ENCODE results near the gene BEAN1. TPM values are rescaled to one million over a fixed set of nuclear protein-coding genes. Genes with fewer than 3 reads are reported as not detected.
A peak's percentile ranks its signal among the peaks of the same experiment; 100 is the strongest.

Gene BEAN1
- total RNA-seq, 1 experiment from 2014 or later: 0.24 TPM

DNA sequence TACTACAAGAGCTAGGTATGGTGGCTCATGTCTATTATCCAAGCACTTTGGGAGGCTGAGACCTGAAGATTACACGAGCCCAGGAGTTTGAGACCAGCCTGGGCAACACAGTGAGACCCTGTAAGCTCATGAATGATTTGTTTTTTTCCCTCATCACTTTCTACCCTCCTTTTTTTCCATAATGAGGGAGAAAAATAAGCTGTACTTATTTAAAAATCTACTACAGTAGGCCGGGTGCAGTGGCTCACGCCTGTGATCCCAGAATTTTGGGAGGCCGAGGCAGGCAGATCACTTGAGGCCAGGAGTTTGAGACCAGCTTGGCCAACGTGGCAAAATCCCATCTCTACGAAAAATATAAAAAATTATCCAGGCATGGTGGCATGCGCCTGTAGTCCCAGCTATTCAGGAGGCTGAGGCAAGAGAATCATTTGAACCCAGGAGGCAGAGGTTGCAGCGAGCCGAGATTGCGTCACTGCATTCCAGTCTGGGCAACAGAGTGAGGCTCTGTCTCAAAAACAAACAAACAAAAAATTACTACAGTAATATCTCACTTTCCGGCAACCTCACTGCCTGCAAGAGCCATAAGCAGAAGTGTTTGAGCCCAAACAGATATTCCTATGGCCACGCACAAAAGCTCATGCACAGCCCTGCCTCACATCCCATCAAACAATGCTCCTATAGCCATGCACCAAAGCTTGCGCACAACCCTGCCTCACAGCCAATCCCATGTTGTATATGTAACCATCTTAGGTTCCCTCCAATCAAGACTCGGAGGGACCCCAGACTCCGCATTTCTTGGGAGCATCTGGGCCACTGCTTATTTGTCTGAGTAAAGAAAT, 85.4 kb downstream of the BEAN1 start:
- Histone ChIP-seq H2BK15ac (ENCODE audit: low read depth, low read length) (no peak overlapping the region), H3K4ac (ENCODE audit: low read depth, low read length) (no peak overlapping the region), H3K14ac (ENCODE audit: insufficient read depth, low read length) (0 out of 2 replicates have a peak overlapping the region, but pooled peaks have one; percentile 26), H3K9me3 (ENCODE audit: control insufficient read depth, low read depth, low read length) (no peaks in the 10 kb centered on the region), H4K91ac (ENCODE audit: insufficient read length, low read depth, low read length) (no peak overlapping the region), H3K56ac (ENCODE audit: insufficient read length, low read depth, low read length) (no peak overlapping the region), H3T11ph (ENCODE audit: low read length) (no peak overlapping the region), H3K18ac (ENCODE audit: insufficient read length, low read depth, low read length) (no peak overlapping the region), H4K20me1 (ENCODE audit: control insufficient read depth, insufficient read depth, insufficient read length) (no peaks in the 10 kb centered on the region), H2BK12ac (ENCODE audit: insufficient read length, low read depth, low read length) (no peak overlapping the region), H2AK5ac (ENCODE audit: insufficient read length, low read length) (no peak overlapping the region), H3K79me2 (ENCODE audit: insufficient read depth, low read length) (no peaks in the 10 kb centered on the region), H3K27me3 (ENCODE audit: insufficient read depth, low read length) (no peaks in the 10 kb centered on the region), H4K8ac (replicated peaks; ENCODE audit: insufficient read length, low read depth, low read length) (no peak overlapping the region), H3K23ac (ENCODE audit: insufficient read length, low read depth, low read length) (no peak overlapping the region), H2AFZ (ENCODE audit: low read length) (no peak overlapping the region), H3K9ac (ENCODE audit: extremely low read depth, insufficient read length, low read length) (no peak overlapping the region), H3K79me1 (ENCODE audit: insufficient read depth, low read depth, low read length, poor library complexity, severe bottlenecking) (no peaks in the 10 kb centered on the region), H3K4me1 (ENCODE audit: insufficient read depth, low read length) (peaks cover 4% of the 10 kb centered on the region; the same call in 1 of the 2 replicates), H2BK5ac (ENCODE audit: insufficient read length, low read length) (no peak overlapping the region), H3K4me2 (ENCODE audit: insufficient read depth, insufficient read length, low read length) (no peak overlapping the region), H2BK120ac (ENCODE audit: low read depth, low read length, poor library complexity, severe bottlenecking) (no peak overlapping the region), H3K27ac (ENCODE audit: insufficient read length, low read depth, low read length) (no peak overlapping the region), H4K5ac (ENCODE audit: insufficient read length, low read depth, low read length) (no peak overlapping the region), H3K23me2 (ENCODE audit: insufficient read length, low read depth, low read length, poor library complexity, severe bottlenecking) (no peaks in the 10 kb centered on the region), H2BK20ac (ENCODE audit: low read depth, low read length, poor library complexity, severe bottlenecking) (no peak overlapping the region)
- no peak for DNase-seq
- peaks cover 41 to 50% of the 10 kb centered on the region in 2 experiments for H3K4me1 Mint-ChIP-seq
- H3K27me3 Mint-ChIP-seq (ENCODE audit: low read depth): peaks cover 11% of the 10 kb centered on the region
- H3K27ac Mint-ChIP-seq: peak overlapping the region in 1 of 3 experiments; percentile 96; a peak in 2 of 7 replicates
- H3K4me3 Mint-ChIP-seq: 0 out of 5 replicates have a peak overlapping the region, but pooled peaks of 1 of the 2 experiments have one; percentile 27
- H3K9me3 Mint-ChIP-seq: peaks cover 2 to 3% of the 10 kb centered on the region in 2 experiments; a peak in 2 of 5 replicates
- TF ChIP-seq, protein P1, sequence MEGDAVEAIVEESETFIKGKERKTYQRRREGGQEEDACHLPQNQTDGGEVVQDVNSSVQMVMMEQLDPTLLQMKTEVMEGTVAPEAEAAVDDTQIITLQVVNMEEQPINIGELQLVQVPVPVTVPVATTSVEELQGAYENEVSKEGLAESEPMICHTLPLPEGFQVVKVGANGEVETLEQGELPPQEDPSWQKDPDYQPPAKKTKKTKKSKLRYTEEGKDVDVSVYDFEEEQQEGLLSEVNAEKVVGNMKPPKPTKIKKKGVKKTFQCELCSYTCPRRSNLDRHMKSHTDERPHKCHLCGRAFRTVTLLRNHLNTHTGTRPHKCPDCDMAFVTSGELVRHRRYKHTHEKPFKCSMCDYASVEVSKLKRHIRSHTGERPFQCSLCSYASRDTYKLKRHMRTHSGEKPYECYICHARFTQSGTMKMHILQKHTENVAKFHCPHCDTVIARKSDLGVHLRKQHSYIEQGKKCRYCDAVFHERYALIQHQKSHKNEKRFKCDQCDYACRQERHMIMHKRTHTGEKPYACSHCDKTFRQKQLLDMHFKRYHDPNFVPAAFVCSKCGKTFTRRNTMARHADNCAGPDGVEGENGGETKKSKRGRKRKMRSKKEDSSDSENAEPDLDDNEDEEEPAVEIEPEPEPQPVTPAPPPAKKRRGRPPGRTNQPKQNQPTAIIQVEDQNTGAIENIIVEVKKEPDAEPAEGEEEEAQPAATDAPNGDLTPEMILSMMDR (conservative IDR thresholded peaks at IDR 0.05): no peak
- H3K36me3 Mint-ChIP-seq (ENCODE audit: insufficient read depth in 1 of 3, low read depth in 3 of 3): peaks cover 9 to 17% (median 12%) of the 10 kb centered on the region in 3 experiments; a peak in 6 of 7 replicates
- WGBS (ENCODE audit: extremely low coverage, insufficient read length, low lambda C conversion rate): no CpG with 5 or more reads among the region's 15 CpGs
